GM19238 (cell line): ENCODE measurements around the gene PLCH2.

ENCODE experiments used
- DNase-seq: peaks from one replicate; pipeline ENCODE4 v3.0.0; 2011; ENCODE audit warnings: low spot score; ENCODE audit not compliant: insufficient read length

The PLCH2 gene

DNA sequence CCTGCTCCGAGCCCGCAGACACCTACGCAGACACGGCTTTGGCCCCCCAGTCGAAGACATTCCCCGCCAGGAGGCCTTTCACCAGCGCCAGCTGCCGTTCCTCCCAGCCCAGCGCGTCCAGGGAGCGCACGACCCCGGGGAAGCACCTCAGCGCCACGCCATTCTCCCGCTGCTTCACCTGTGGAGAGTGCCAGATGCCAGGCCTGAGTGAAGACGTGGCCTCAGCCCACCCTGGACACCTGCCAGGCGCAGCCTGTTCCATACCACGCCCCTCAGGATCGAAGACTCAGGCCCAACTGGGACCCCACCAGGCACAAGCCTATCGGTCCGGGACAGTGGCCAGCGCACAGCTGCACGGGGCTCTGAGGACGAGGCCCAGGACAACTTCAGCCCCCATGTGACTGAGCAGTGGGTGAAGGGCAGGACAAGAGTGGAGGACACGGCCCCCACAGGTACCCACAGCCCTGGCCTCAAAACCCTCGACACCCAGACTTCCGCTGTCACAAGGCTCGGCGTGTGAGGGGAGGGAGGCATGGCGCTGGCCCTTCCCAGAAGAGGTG lies 36.9 kb downstream of the PLCH2 start:
- no peak for DNase-seq

DNA sequence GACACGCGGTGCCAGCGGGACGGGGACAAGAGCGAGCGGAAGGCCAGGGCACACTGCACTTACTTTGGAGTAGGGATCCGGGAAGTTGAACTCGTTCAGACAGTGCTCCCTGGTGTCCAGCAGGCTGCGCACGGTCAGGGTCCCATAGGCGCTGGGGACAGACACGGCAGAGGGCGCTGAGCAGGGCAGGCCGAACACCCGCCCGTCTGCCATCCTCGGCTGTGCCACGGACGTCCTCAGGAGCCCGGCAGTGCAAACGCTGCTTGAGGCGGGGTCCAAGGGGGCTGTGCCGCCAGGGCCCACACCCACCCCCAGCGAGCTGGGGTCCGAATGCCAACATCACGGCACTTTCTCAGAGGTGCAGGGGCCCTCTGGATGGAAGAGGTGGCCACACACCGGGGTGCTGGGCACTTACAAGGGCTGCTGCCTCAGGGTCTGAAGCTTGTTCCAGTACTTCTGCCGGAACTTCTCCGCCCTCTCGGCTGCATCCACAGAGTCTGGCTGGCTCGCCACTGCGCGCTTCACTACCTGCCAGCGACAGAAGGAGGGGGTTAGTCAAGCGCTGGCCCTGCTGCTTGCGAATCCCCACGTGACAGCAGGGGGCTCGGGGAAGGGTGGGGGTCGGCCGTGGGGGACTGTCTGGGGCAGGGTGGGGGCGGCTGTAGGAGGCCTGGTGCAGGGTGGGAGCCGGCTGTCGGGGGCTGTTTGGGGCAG lies 38.0 kb downstream of the PLCH2 start:
- DNase-seq = no peak

- no peak for DNase-seq
These were observed 39.0 kb downstream of the PLCH2 start for GRCh38 chr1:2514863-2515762.

DNA sequence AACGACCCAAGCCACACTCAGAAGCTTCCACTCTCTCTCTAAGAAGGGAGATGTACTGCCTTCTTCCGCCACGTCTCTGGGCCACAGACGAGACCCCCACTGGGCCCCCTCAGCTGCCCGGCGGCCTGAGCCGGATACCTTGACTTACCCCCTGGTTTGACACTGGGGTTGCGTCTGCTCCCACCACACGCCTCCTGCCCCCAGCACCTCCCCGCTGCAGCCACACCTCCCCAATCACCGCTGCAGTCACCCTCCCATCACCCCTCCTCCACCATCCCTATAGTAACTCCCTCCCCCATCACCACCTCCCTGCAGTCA lies 39.6 kb downstream of the PLCH2 start:
- DNase-seq = no peak

GRCh38 chr1:2516124-2516523 lies 40.0 kb downstream of the PLCH2 start:
- DNase-seq = no peak

DNA sequence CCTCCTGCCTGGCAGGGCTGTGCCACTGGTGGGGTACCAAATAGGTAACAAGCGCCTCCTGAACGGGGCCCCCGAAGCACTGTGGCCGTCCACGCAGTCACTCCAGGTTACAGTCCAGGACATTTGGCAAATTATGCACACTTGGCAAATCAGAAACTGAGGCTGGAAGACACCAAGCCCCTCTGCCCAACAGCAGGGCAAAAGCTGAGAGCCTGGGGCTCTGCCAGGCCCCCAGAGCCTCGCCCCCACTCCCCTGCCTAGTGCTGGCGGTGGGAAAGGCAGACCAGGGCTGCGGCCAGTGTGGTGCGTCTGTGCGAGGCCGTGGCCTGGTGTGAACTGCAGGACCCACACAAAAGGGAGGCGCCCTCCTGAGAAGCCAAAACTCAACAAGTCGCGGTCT lies 40.9 kb downstream of the PLCH2 start:
- no peak for DNase-seq

GRCh38 chr1:2517966-2518365 lies 41.9 kb downstream of the PLCH2 start:
- DNase-seq = no peak

- DNase-seq = no peak
These were observed 42.4 kb downstream of the PLCH2 start for GRCh38 chr1:2518528-2518927.

GRCh38 chr1:2519029-2519685 lies 43.1 kb downstream of the PLCH2 start:
- DNase-seq = no peak

GRCh38 chr1:2519729-2520128 lies 43.6 kb downstream of the PLCH2 start:
- no peak for DNase-seq

GRCh38 chr1:2520206-2520605 lies 44.1 kb downstream of the PLCH2 start:
- no peak for DNase-seq

- no peak for DNase-seq
These were observed 44.7 kb downstream of the PLCH2 start for GRCh38 chr1:2520806-2521205.

- no peak for DNase-seq
These were observed 46.1 kb downstream of the PLCH2 start for GRCh38 chr1:2522230-2522629.

DNA sequence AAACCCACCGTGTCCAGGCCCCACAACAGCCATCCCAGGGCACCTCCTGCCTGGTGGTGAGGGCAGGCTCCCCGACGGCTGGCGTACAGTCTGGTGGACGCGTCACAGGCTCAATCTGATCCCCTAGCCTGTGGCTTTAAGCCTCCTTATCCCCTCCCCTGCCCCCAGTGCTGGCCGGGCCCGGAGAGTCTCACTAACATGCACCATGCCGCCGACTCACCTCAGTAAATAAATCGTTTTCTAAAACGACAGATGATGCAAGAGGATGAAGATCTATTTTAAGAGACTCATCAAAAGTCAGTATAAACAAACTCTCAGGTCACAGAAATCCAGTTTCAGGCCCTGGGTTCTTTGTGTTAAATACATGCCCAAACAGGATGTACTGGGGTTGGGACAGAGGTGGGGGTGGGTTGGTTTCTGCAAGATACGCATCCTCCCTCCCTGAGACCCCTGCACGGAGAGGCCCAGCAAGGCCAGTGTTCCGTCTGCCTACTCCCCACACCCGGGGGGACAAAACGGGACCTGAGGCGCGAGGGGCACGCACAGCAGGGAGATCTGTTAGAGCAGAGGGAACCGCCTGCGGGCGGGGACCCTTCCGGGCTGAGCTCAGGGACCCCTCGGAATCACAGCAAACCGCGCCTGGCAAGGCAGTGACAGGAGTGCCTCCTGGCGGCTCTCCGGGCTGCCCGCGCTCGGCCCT lies 47.3 kb downstream of the PLCH2 start:
- no peak for DNase-seq

DNA sequence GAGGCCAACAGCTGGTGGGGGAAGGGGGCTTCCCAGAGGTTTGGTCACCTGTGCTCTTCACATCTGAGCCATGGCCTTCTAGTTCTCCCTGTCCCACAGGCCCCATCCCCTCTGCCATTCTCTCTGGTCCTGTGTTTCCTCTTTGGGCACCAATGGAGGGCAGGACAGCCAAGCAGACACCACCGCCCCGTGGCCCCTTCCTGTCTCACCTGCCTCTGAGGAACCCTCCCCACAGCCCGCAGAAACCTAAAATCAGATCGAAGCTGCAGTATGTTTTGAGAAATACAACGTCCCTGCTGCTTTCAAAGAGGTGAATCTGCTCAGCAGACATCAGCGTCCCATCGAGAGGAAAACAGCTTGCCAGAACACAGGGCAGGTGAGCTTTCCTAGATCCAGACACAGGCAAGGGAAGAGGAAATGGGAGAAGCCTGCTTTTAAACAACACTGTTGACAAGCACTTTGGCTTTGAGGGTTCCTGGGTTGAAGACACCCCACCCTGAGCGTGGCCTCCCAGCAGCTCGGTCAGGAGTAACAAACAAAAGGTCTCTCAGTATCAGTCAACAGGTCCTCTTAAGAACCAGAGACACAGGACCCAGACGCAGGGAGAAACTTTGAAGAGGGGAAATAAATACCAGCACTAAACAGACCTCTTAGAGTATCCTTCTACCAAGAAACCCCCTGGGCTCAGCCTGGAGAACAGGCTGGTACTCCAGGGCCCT lies 48.0 kb downstream of the PLCH2 start:
- no peak for DNase-seq

- DNase-seq = no peak
These were observed 49.5 kb downstream of the PLCH2 start for GRCh38 chr1:2525572-2525919.

- DNase-seq = peak; percentile 98
These were observed 50.1 kb downstream of the PLCH2 start, which contains the start of gene PANK4 for GRCh38 chr1:2525920-2526823. TSS of gene PANK4 (minus strand) at chr1:2526596. CDS start at chr1:2526587, 9 bp downstream.

GRCh38 chr1:2526824-2527555 lies 50.9 kb downstream of the PLCH2 start:
- peak; percentile 70 for DNase-seq

- no peak for DNase-seq
These were observed 51.4 kb downstream of the PLCH2 start for GRCh38 chr1:2527556-2527860.
